Measurements from ENCODE around the gene TAPBPL. TPM values are rescaled to one million over a fixed set of nuclear protein-coding genes. Genes with fewer than 3 reads are reported as not detected.

The TAPBPL gene
- total and polyA plus RNA-seq, 2 of the 13 experiments (the other 11 are each of a cell fraction or from before 2014, with no cell fraction given) = 10.0 to 14.5 TPM

DNA sequence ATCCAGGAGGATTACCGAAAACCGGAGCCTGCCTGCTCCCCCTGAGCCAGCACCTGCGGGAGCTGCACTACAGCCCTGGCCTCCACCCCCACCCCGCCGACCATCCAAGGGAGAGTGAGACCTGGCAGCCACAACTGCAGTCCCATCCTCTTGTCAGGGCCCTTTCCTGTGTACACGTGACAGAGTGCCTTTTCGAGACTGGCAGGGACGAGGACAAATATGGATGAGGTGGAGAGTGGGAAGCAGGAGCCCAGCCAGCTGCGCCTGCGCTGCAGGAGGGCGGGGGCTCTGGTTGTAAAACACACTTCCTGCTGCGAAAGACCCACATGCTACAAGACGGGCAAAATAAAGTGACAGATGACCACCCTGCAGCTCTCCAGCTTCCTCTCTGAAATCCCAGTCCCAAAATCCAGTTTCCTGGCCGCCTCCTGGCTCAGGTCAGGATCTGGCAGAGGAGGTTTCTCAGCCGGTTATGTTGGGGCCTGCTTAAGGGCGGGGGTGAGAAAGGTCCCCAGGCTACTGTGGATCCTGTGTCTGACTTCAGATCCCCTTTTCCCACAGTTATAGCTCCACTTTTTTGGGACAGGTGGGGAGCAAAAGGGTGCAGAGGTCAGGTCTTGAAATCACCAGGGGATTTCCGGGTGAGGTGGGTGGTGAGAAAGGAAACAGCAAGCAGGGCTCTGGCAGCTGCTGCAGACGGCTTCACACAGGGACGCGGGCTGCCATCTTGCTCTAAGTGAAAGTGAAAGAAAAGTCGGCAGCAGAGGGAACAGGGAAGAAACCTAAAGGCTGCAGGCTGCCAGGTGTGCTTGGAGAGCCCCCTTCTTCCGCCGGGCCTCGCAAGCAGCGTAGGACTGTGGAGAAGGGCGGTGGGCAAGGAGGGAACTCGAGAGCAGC lies at the start of gene TAPBPL (continued):
- TF ChIP-seq, protein P1, sequence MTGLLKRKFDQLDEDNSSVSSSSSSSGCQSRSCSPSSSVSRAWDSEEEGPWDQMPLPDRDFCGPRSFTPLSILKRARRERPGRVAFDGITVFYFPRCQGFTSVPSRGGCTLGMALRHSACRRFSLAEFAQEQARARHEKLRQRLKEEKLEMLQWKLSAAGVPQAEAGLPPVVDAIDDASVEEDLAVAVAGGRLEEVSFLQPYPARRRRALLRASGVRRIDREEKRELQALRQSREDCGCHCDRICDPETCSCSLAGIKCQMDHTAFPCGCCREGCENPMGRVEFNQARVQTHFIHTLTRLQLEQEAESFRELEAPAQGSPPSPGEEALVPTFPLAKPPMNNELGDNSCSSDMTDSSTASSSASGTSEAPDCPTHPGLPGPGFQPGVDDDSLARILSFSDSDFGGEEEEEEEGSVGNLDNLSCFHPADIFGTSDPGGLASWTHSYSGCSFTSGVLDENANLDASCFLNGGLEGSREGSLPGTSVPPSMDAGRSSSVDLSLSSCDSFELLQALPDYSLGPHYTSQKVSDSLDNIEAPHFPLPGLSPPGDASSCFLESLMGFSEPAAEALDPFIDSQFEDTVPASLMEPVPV (CRISPR knock-in tag; IDR thresholded peaks at IDR 0.05) = no peak; the same call in 1 of the 2 replicates
- TF ChIP-seq ZNF569 (CRISPR knock-in tag; IDR thresholded peaks at IDR 0.05; ENCODE audit: borderline replicate concordance) (no peak), HMG20A (CRISPR knock-in tag; IDR thresholded peaks at IDR 0.05; ENCODE audit: borderline replicate concordance) (no peak), ZBTB21 (CRISPR knock-in tag; IDR thresholded peaks at IDR 0.05) (no peak), CEBPG (CRISPR knock-in tag; IDR thresholded peaks at IDR 0.05) (peak; percentile 10; the same call in 1 of the 2 replicates), NR2C2 (CRISPR knock-in tag; IDR thresholded peaks at IDR 0.05; ENCODE audit: borderline replicate concordance) (peak; percentile 50; the same call in 1 of the 2 replicates), ZNF33B (CRISPR knock-in tag; IDR thresholded peaks at IDR 0.05) (peak; percentile 34; the same call in 1 of the 2 replicates), ZNF747 (CRISPR knock-in tag; IDR thresholded peaks at IDR 0.05; ENCODE audit: borderline replicate concordance) (no peak), ZNF772 (CRISPR knock-in tag; IDR thresholded peaks at IDR 0.05) (0 out of 2 replicates have a peak, but pooled peaks have one; percentile 35), BHLHE40 (IDR thresholded peaks at IDR 0.05; ENCODE audit: low read length) (peak; percentile 77), ZNF235 (CRISPR knock-in tag; IDR thresholded peaks at IDR 0.05; ENCODE audit: borderline replicate concordance) (no peak), RXRB (CRISPR knock-in tag; IDR thresholded peaks at IDR 0.05; ENCODE audit: borderline replicate concordance) (peak; percentile 16; the same call in 1 of the 2 replicates), GABPB1 (CRISPR knock-in tag; IDR thresholded peaks at IDR 0.05) (peak; percentile 69), ELF4 (CRISPR knock-in tag; IDR thresholded peaks at IDR 0.05; ENCODE audit: borderline replicate concordance) (no peak), FLYWCH1 (CRISPR knock-in tag; IDR thresholded peaks at IDR 0.05) (no peak), RELA (CRISPR knock-in tag; IDR thresholded peaks at IDR 0.05) (no peak), PTBP1 (IDR thresholded peaks at IDR 0.05; ENCODE audit: low read depth, low read length, poor library complexity, severe bottlenecking) (no peak), ZNF468 (CRISPR knock-in tag; IDR thresholded peaks at IDR 0.05) (no peak)
- TF ChIP-seq, protein P2, sequence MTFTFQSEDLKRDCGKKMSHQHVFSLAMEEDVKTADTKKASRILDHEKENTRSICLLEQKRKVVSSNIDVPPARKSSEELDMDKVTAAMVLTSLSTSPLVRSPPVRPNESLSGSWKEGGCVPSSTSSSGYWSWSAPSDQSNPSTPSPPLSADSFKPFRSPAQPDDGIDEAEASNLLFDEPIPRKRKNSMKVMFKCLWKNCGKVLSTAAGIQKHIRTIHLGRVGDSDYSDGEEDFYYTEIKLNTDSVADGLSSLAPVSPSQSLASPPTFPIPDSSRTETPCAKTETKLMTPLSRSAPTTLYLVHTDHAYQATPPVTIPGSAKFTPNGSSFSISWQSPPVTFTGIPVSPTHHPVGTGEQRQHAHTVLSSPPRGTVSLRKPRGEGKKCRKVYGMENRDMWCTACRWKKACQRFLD (CRISPR knock-in tag; IDR thresholded peaks at IDR 0.05; ENCODE audit: borderline replicate concordance) = peak; percentile 51; the same call in 1 of the 2 replicates
- TF ChIP-seq, protein P3, sequence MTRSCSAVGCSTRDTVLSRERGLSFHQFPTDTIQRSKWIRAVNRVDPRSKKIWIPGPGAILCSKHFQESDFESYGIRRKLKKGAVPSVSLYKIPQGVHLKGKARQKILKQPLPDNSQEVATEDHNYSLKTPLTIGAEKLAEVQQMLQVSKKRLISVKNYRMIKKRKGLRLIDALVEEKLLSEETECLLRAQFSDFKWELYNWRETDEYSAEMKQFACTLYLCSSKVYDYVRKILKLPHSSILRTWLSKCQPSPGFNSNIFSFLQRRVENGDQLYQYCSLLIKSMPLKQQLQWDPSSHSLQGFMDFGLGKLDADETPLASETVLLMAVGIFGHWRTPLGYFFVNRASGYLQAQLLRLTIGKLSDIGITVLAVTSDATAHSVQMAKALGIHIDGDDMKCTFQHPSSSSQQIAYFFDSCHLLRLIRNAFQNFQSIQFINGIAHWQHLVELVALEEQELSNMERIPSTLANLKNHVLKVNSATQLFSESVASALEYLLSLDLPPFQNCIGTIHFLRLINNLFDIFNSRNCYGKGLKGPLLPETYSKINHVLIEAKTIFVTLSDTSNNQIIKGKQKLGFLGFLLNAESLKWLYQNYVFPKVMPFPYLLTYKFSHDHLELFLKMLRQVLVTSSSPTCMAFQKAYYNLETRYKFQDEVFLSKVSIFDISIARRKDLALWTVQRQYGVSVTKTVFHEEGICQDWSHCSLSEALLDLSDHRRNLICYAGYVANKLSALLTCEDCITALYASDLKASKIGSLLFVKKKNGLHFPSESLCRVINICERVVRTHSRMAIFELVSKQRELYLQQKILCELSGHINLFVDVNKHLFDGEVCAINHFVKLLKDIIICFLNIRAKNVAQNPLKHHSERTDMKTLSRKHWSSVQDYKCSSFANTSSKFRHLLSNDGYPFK (CRISPR knock-in tag; IDR thresholded peaks at IDR 0.05; ENCODE audit: borderline replicate concordance) = peak; percentile 85; the same call in 1 of the 2 replicates
- TF ChIP-seq, protein P4, sequence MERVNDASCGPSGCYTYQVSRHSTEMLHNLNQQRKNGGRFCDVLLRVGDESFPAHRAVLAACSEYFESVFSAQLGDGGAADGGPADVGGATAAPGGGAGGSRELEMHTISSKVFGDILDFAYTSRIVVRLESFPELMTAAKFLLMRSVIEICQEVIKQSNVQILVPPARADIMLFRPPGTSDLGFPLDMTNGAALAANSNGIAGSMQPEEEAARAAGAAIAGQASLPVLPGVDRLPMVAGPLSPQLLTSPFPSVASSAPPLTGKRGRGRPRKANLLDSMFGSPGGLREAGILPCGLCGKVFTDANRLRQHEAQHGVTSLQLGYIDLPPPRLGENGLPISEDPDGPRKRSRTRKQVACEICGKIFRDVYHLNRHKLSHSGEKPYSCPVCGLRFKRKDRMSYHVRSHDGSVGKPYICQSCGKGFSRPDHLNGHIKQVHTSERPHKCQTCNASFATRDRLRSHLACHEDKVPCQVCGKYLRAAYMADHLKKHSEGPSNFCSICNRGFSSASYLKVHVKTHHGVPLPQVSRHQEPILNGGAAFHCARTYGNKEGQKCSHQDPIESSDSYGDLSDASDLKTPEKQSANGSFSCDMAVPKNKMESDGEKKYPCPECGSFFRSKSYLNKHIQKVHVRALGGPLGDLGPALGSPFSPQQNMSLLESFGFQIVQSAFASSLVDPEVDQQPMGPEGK (CRISPR knock-in tag; IDR thresholded peaks at IDR 0.05) = peak; percentile 55

Measured in HepG2 (cell line).